Right lobe of liver (tissue), 6 donors: ENCODE measurements around the gene OR2F1. TPM values are rescaled to one million over a fixed set of nuclear protein-coding genes. Genes with fewer than 3 reads are reported as not detected.

Experiments used
- ATAC-seq, 4 donors: fragments of 200-7000 bp; cut with Tn5 transposase; one replicate each; pipeline ENCODE4 v1.9.1; 2020; ENCODE audit warnings: mild to moderate bottlenecking in 4 of 4, moderate library complexity in 4 of 4
- DNase-seq, 3 donors: peaks; one replicate each; pipeline ENCODE4 v3.0.0-alpha.2; 2020
- H3K27ac ChIP-seq, 3 donors: fragments of 200-600 bp; one replicate each; pipeline ENCODE4 v1.8.0; 2022
- H3K27me3 ChIP-seq, 2 donors: fragments of 200-600 bp; one replicate each; pipeline ENCODE4 v1.8.0; 2022
- H3K36me3 ChIP-seq, 4 donors: fragments of 200-600 bp; sonication (generic) in 1 of 4; one replicate each; pipeline versions ENCODE4 v1.5.1 to v1.8.0; 2017 to 2022; ENCODE audit warnings: control low read depth in 1 of 4
- H3K4me1 ChIP-seq, 4 donors: fragments of 200-600 bp; sonication (generic) in 1 of 4; one replicate each; pipeline versions ENCODE4 v1.5.1 to v1.8.0; 2017 to 2022; ENCODE audit warnings: control low read depth in 1 of 4
- H3K4me3 ChIP-seq, 3 donors: fragments of 200-600 bp; one replicate each; pipeline ENCODE4 v1.8.0; 2022
- H3K9me3 ChIP-seq, 4 donors: fragments of 200-600 bp; sonication (generic) in 1 of 4; one replicate each; pipeline versions ENCODE4 v1.5.1 to v1.8.0; 2017 to 2022; ENCODE audit warnings: control low read depth in 1 of 4
- CTCF ChIP-seq, 4 donors: fragments of 200-600 bp in 3 of 4; fragments of 450-650 bp in 1 of 4; IDR thresholded peaks; one replicate each; pipeline versions ENCODE4 v1.5.1 to v1.8.0; 2016 to 2022; ENCODE audit warnings: antibody characterized with exemption in 4 of 4, mild to moderate bottlenecking in 2 of 4
- POLR2A ChIP-seq: fragments of 450-650 bp; IDR thresholded peaks from one replicate; pipeline ENCODE4 v1.6.1; 2017; ENCODE audit warnings: antibody characterized with exemption, mild to moderate bottlenecking
- WGBS: methylation state at CpG from one replicate; pipeline ENCODE4 v1.1.6; 2018; ENCODE audit warnings: low coverage, low lambda C conversion rate; ENCODE audit not compliant: insufficient coverage; ENCODE audit errors: missing lambda C conversion rate; 5-methylcytosine and 5-hydroxymethylcytosine counted together
- intact Hi-C, 2 donors: fragments of 100-400 bp; cut with DNase I; formaldehyde crosslinking; loops; one replicate each; pipeline versions ENCODE4 v1.11.2 to v1.14.1; 2022
- long read RNA-seq: library from polyadenylated mRNA; unstranded; transcript quantifications from one replicate; pipeline ENCODE4 v2.0.0, GENCODE V29; 2019
- total RNA-seq, 6 experiments: library from RNA; depleted of rRNA in 2 of 6; stranded (reverse); fragments of >200 nt in 2 of 6; fragmentation: NEBNext Ultra II Directional in 3 of 6; extraction: Animal tissue kit (Norgen Biotek cat#: 25700) in 3 of 6; gene quantifications; one replicate each; pipeline versions ENCODE4 v1.1.0 to v1.2.4, GENCODE V29; 2016 to 2023
- donor health status: DM: no; HTN: yes; CAD: no.
- donor health status: DM: no; HTN: no; CAD: no.
- donor health status: DM: no; HTN: no; CAD: no.
- donor health status: DM: no; HTN: yes; CAD: no.
- donor health status: DM: no; HTN: yes; CAD: no.

The OR2F1 gene
- not detected for total RNA-seq
- long read RNA-seq: 0 reads

- TF ChIP-seq POLR2A (no peak), CTCF (IDR thresholded peaks at IDR 0.05) (no peak)
- Histone ChIP-seq H3K4me3 (no peak within 1 kb of the TSS), H3K4me1 (no peaks in the 10 kb centered on the region), H3K27ac (no peak within 1 kb of the TSS), H3K9me3 (no peaks in the 10 kb centered on the region), H3K27me3 (no peaks in the 10 kb centered on the region), H3K36me3 (no peaks in the 10 kb centered on the region)
- DNase-seq (no peak), ATAC-seq (no peak)
- WGBS: 57% methylated on average over 3 of the region's 3 CpGs
- intact Hi-C loops: no loop called here
These were observed at the start of gene OR2F1 for GRCh38 chr7:143954544-143954943. OR2F1 (plus strand) TSS chr7:143954844; CDS start chr7:143959971, 5,127 bp downstream.

GRCh38 chr7:143905509-143905908, 49.1 kb upstream of the OR2F1 start:
- intact Hi-C loops: no loop called here
- DNase-seq: no peak

GRCh38 chr7:143906151-143906550, 48.5 kb upstream of the OR2F1 start:
- Histone ChIP-seq H3K27me3 (no peaks in the 10 kb centered on the region), H3K9me3 (no peaks in the 10 kb centered on the region), H3K36me3 (no peaks in the 10 kb centered on the region), H3K4me1 (peaks cover 0 to 20% (median 1%) of the 10 kb centered on the region in 4 donors), H3K4me3 (no peak overlapping the region), H3K27ac (peak overlapping the region in 1 of 3 donors; percentile 55)
- intact Hi-C loops: no loop called here
- ATAC-seq (no peak), DNase-seq (no peak)
- WGBS: 86% methylated on average over 9 of the region's 9 CpGs
- no peak for TF ChIP-seq CTCF (IDR thresholded peaks at IDR 0.05)
- TF ChIP-seq POLR2A: no peak

More at GRCh38 chr7:143905509-143905908, 49.1 kb upstream of the OR2F1 start:
- Histone ChIP-seq H3K36me3 (no peaks in the 10 kb centered on the region), H3K9me3 (no peaks in the 10 kb centered on the region), H3K27me3 (no peaks in the 10 kb centered on the region), H3K4me1 (peaks cover 0 to 27% (median 1%) of the 10 kb centered on the region in 4 donors), H3K27ac (no peak overlapping the region), H3K4me3 (no peak overlapping the region)
- WGBS: 83% methylated on average over 1 of the region's 1 CpG
- TF ChIP-seq POLR2A (no peak), CTCF (IDR thresholded peaks at IDR 0.05) (no peak)
- ATAC-seq: no peak

- no peaks in the 10 kb centered on the region for H3K9me3 ChIP-seq
- 34% methylated on average over 5 of the region's 5 CpGs for WGBS
- H3K27ac ChIP-seq: peak overlapping the region in 1 of 3 donors; percentile 55
- H3K36me3 ChIP-seq: no peaks in the 10 kb centered on the region
- no peak overlapping the region for H3K4me3 ChIP-seq
- DNase-seq (peak in 2 of 3 donors; percentile 45 to 66), ATAC-seq (peak in 2 of 4 donors; percentile 57 to 61)
- intact Hi-C loops: no loop called here
- no peaks in the 10 kb centered on the region for H3K27me3 ChIP-seq
- peaks cover 0 to 20% (median 1%) of the 10 kb centered on the region in 4 donors for H3K4me1 ChIP-seq
- TF ChIP-seq CTCF (IDR thresholded peaks at IDR 0.05) (no peak), POLR2A (no peak)
These were observed 47.7 kb upstream of the OR2F1 start for GRCh38 chr7:143906895-143907294.

GRCh38 chr7:143908120-143908519, 46.5 kb upstream of the OR2F1 start:
- TF ChIP-seq POLR2A: no peak
- TF ChIP-seq CTCF (IDR thresholded peaks at IDR 0.05): no peak
- WGBS: 45% methylated on average over 5 of the region's 5 CpGs
- Histone ChIP-seq H3K27ac (no peak overlapping the region), H3K27me3 (no peaks in the 10 kb centered on the region), H3K4me1 (peaks cover 0 to 20% (median 1%) of the 10 kb centered on the region in 4 donors), H3K4me3 (no peak overlapping the region), H3K36me3 (no peaks in the 10 kb centered on the region), H3K9me3 (no peaks in the 10 kb centered on the region)
- DNase-seq (no peak), ATAC-seq (peak in 1 of 4 donors; percentile 27)
- intact Hi-C loops: no loop called here
